GM12801 (cell line): ENCODE data around the gene ORAI2.

ENCODE experiments used
- TF ChIP-seq, protein P1 (sequence below): IDR thresholded peaks from one replicate; pipeline ENCODE4 v1.5.1; 2011; ENCODE audit warnings: control low read depth; ENCODE audit not compliant: insufficient read length; ENCODE audit errors: extremely low read depth

ORAI2 gene

DNA sequence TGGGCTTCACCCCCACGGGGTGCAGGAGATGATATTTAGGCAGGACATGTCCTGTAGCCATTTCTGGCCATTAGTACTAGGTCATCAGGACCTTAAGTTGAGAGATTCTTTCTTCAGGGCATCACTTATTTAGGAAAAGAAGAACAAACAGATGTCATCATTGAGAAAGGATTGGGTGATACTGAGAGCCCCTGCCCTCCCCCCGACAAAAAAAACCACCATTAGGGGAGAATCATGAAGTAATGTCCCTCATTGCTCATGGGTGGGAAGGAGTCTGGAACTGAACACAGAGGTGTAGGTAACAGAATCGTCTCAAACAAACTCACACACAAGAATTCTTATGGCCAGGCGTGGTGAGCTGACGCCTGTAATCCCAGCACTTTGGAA, 6.4 kb upstream of the ORAI2 start:
- TF ChIP-seq, protein P1, sequence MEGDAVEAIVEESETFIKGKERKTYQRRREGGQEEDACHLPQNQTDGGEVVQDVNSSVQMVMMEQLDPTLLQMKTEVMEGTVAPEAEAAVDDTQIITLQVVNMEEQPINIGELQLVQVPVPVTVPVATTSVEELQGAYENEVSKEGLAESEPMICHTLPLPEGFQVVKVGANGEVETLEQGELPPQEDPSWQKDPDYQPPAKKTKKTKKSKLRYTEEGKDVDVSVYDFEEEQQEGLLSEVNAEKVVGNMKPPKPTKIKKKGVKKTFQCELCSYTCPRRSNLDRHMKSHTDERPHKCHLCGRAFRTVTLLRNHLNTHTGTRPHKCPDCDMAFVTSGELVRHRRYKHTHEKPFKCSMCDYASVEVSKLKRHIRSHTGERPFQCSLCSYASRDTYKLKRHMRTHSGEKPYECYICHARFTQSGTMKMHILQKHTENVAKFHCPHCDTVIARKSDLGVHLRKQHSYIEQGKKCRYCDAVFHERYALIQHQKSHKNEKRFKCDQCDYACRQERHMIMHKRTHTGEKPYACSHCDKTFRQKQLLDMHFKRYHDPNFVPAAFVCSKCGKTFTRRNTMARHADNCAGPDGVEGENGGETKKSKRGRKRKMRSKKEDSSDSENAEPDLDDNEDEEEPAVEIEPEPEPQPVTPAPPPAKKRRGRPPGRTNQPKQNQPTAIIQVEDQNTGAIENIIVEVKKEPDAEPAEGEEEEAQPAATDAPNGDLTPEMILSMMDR = no peak

GRCh38 chr7:102429141-102429899, 4.1 kb upstream of the ORAI2 start:
- TF ChIP-seq, protein P1 = no peak

DNA sequence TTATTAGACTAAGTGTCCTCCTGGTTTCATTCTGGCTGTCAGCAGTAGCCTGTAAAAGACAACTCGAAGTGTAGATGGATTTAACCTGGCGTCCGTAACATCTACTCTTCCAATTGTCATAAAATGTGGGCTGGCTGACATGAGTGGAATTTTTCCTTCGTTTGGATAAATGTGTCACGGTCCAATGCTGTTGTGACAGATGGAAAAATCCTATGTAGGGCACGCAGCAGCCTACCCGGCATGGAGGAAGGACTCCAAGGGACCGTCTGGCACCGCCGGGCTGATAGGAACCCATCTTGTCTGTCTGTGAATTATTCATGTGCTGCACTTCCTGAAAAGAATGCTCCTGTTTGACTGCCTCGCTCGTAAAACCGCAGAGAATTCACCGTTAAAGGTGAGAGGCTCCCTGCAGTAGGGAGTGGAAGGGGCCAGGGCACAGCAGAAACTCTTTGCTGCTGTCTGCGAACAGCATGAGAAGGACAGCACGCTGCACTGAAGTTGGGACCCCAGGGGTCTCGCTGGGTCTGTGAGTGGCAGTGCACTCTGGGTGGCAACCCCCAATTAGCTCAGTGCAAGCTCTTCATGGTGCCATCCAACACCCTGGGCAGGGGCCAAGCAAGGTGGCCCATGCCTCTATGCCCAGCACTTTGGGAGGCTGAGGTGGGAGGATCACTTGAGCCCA, 1.6 kb upstream of the ORAI2 start:
- TF ChIP-seq, protein P1 = no peak

DNA sequence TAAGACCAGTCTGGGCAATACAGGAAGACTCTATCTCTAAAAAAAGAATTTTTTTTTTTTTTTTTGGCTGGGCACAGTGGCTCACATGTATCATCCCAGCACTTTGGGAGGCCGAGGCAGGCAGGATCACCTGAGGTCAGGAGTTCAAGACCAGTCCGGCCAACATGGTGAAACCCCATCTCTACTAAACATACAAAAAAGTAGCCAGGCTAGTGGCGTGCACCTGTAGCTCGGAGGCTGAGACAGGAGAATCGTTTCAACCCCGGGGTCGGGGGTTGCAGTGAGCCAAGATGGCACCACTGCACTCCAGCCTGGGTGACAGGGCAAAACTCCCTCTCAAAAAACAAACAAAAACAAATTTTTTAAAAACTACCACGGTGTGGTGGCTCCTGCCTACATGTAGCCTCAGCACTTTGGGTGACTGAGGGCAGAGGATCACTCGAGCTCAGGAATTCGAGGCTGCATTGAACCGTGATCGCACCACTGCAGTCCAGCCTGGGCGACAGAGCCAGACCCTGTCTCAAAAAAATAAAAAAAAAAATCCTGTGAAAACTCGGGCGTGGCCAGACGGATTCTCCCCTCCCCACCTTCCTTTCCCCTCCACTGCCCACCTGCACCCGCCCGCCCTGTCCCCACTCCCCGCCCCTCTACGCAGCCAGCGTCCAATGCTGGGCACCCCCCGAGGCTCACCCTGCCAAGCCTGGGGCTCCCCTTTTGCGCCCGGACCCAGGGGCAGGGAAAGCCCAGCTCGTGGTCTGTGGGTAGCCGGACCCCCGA, 745 bp upstream of the ORAI2 start:
- TF ChIP-seq, protein P1 = no peak

DNA sequence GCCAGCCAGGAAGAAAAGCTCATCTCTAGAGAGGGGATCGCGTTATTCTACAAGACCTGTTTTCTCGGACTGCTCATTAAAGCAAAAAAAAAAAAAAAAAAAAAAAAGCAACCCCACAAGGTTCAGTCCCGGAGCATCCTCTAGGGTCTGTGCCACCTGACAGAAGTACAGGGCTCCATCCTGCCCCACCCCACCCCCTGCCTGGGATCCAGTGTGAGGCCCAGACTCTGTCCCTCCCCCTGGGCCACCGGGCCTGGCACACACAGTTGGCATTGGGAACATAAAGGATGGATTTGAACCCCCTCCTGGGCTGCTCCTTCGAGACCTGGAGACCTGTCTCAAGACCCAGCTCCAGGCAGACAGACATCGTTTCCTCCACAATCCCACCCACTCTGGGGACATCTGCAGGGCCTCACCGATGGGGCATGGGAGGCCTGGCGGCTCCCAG, 688 bp downstream of the ORAI2 start:
- TF ChIP-seq, protein P1 = no peak

- TF ChIP-seq, protein P1 = no peak
Observed at GRCh38 chr7:102436118-102436517, 2.7 kb downstream of the ORAI2 start.
